HG03066 (cell line): ENCODE results near the gene DACH1.

Experiments
- ATAC-seq: cut with Tn5 transposase; IDR thresholded peaks from one replicate; pipeline ENCODE4 v1.9.1; 2021; ENCODE audit warnings: low read depth; ENCODE audit not compliant: unreplicated experiment

The DACH1 gene

DNA sequence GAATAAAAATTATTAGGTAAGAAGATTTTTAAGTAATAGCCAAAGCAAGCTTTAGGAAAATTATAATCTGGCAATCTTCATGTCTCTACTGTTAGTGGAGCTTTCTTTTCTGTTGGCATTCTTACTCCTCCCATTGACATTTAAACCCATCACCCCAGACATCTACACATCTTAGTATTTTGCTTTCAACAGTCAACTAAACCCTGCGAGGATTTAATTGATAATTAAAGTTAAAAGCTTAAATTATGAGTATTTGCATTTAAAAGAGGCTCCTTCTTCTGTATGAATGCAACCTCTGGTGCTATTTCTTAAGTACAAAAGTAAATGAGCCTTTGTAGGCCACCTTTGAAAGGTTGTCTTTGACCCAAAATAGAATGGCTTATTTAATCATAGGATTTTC, 148.1 kb downstream of the DACH1 start:
- no peak for ATAC-seq

DNA sequence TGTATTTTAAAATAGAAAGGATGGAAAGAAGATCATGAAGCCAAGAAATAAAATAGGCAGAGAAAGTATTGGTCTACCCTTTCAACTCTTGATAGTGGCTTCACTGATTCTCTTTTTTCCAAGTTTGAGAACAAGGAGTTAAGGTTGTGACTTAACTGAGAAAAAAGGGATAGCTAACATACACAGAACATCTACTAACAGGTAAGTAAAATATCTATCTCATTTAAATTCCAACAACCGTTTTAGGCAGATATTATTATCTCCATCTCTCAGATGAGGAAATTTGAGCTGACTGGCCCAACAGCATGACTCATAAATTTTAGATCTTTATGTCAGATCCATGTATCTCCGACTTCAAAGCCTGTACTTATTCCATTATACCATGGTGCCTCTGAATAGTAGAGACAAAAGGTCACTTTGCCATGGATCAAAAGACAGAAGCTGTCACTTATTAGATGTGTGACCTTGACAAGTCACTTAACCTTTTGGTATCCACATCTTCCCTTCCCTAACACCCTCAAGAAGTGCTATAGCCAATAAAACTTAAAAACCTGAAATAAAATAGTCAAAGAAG, 152.1 kb downstream of the DACH1 start:
- no peak for ATAC-seq

DNA sequence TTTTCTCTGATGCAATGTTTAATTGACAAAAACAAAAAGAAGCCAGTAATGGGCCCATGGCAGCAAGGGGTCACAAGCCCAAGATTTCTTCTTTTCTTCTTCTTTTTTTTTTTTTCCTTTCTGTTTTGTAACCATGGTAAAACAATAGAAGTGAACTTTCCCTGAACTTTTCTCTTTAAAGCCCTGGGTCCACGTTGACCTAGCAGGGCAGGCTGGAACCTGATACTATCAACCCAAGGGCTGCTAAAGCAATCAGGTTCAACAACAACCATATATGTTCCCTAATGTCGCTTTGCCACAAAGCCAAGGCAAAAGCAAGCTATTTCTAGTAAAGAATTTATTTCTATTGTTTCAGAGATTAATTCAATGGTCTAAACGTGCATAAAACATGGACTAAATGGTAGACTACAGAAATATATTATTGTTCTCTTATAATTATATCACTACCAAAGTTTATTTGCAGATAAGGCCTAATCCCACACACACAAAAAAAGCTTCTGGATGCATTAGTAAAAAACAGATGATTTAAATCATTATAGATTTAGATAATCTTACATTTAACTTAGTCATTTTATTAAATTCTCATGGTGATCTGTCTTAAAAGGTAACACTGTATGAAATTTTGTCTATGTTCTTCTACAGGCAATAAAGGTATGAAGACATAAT, 153.9 kb downstream of the DACH1 start:
- ATAC-seq, result no peak

DNA sequence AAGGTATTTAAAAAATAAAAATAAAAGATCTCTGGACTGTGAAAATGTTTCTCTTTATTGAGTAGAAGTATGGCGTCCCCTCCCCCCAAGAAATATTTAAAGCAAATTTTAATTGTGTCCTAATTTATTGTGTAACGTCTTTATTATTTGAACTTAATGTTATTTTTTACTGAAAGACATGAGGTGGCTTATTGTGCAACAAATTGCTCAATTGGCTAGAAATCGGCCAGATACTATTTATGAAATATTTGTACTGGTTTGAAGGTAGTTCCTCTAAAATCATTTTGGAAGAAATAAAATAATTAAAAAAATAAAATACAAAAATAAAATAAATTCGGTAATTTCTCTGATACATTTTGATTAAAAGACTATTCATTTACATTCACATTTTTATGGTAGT, 162.3 kb downstream of the DACH1 start:
- no peak for ATAC-seq

DNA sequence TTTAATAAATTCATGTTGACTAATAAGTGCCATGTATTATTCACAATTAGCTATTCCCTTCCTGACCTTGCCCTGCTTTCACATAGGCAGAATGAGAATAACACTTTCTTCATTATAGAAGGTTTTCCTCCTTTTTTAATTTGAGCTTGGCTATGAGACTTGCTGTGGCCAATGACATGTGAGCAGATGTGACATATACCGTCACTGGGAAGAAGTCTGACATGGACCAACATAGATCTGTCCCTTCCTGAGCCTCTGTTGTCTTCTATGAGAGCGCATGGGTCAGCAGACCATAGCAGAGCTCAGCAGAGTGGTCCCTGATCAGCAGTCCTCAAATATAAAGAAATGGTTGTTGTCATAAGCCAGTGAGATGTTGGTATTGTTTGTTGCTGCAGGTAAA, 163.9 kb downstream of the DACH1 start:
- no peak for ATAC-seq

DNA sequence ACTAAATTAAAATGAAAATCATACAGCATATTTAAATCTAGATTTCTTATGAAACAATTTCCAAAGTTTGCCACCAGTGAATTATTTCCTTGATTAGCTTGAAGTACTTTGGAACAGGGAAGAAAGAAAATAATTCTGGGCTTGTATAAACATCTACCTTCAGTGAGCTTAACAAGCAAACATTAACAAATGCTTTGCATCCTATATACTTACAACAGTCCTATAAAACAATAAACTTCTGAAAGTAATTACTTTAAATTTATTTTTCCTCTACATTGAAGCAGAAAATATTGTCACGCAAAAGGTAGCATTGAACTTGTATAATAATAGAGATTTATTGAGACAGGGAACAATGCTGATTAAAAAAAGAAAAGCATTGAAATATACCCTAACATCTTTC, 164.8 kb downstream of the DACH1 start:
- no peak for ATAC-seq

DNA sequence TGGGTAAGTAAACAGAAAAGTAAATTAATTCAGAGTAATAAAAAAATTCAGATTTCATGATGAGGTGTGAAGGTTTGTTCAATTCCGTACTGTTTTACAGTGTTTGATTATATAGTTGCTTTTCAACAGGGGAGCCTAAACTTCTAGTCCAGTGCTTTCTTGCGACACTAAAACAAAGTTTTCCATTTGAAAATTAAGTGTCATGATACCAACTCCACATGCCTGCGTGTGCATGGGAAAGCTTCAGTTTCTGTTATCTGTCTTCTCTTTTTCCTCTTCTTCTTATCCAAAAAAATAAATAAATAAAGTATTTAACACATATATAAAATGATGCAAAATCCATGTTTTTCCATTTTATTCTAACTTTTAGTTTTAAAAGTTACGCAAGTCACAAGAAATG, 165.3 kb downstream of the DACH1 start:
- no peak for ATAC-seq

DNA sequence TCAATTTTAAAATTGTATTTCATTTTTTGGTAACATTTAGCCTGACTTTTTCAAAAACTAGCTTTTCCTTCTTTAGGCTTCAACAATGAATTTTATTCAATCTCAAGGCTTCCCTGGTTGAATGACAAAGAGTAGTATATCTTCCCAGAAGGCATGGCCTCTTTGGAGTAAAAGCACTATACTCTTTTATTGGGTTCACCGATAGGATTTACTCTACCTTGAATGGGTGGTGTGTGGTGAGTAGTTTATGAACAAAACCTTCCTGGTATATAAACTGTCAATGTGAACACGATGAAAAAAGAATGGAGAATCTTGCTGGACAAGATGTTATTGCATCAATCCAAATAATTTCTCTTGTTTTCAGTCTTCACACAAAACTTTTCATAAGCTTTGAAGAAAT, 167.7 kb downstream of the DACH1 start:
- no peak for ATAC-seq

DNA sequence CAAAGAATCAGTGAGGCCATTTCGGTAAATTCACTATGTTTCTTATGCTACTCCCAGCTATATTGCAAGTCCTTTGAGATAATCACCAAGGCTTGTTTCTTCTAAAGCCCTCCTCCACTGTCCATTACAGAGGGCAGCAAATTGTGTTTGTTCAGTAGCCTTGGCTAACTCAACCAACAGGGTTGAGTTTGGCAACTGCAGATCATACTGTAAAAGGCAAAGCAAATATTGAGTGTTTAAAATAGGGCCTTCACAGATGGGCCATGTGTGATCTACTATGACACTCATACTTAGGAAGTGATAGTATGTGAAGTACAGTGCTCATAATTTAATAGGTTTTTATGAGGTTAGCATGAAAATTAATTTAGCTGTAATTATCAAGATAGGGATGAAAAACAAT, 171.3 kb downstream of the DACH1 start:
- ATAC-seq, result no peak

DNA sequence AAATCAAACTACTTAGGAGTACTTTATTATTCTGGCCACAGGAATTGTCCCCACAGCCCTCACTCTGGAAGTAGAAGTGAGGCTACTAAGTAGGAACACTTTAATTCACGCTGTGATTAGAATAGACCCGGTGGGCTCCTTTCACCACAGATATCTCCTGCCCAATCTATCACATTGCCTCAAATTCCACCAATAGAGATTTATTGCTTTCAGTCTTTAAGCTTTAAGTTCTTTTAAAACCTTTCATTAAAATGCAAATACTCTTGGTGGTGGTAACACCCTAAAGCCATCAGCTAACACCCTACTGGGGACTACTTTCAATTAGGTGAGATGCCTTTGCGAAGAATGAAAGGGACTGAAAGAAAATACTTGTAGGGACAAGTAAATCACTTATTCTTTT, 181.9 kb downstream of the DACH1 start:
- no peak for ATAC-seq

DNA sequence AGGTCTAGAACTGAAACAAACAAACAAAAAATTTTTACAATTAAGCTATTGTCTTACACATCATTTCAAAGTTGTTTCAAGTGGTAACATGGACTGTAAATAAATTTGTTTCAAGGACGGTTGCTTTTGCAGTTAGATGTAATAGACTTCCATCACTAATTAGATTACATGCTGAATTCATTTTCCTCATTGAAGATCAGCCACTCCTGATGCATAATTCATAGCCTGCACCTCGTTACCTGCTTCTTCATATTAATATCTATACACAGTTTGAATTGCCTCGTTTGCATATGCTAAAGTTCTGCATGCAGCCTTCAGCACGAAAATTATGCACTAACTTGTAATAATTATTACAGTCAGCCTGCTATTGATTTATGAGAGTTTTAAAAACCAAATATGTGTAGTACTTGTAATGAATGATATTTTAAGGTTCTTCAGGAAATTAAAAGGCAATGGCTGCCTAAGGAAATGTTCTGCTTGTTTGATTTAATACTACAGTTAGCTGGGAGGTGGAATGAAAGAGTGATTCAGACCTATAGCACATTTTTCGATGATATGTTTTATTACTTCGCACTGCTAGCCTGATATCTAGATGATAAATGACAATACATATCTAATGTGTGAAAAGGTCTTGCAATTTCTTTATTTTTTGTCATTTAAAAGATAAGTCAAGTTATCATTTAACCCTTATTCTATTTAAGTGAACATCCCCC, 184.9 kb downstream of the DACH1 start:
- ATAC-seq, result no peak

DNA sequence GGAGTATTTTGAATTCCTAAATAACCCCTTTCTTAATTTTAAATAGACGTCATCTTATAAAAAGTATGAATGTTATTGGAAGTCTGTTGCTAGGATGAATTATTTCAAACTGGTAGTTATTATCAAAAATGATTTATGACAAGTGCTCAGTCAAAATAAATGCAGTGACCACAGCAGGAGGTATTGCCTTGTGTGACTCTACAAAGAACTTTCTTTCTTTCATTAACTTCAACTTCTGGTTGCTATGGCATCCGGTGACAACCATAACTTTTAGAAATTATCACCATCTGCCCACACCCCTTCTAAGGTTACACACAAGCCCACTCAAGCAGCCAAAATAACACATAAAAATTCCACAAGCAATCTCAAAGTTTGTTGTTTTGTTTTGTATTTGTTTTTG, 189.9 kb downstream of the DACH1 start:
- no peak for ATAC-seq

DNA sequence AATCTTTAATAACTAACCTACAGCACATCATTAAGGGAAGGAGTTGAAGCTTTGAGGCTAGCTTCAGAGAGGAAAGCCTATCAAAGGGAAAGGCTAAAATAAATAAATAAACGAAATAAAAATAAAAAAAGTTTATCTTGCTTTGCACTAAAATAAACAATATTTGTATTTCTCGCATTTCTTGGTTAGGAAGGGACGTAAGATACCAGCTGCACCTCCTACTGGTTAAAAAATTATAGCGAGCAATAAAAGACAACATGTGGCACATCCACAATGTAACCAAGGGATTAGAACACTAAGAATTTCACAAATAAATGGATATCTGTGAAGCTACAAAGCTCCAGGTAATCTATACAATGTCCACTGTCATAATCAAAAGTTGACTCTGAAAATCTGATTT, 194.5 kb downstream of the DACH1 start:
- ATAC-seq, result no peak

DNA sequence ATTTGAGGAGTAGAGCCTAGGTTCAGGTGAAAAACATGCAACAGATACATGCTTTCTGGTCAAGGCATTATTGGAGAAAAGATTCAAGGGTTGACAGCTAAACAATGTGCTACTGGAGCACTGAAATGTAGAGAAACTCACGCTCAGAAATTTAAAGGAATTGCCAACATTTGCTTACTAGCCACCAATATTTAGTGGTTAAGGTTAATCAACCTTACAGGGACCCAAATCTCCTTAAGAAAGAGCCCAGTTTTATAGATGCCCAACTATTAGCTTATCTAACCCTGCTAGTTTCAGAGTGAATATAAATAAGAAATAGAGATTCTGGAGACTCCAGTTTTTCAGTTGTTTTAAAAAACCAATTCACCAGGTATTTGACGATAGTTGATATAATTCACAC, 203.6 kb downstream of the DACH1 start:
- ATAC-seq, result no peak

DNA sequence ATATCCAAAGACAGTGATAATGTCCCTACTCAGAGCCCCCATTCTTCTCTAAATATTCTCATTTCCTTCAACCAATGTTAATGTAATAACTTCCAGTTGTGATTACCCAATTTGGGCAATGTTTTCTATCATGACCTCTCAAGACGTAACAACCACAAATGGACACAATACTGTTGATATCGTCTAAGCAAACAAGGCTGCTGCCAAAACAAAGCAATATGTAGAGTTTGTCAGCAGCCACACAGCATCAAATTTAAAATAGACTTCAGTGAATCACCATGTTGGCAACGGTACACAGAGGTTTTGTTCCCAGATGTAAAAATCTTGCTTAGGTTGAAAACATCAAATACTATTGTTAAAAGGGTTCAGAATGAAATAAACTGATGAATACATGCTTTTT, 205.1 kb downstream of the DACH1 start:
- no peak for ATAC-seq

DNA sequence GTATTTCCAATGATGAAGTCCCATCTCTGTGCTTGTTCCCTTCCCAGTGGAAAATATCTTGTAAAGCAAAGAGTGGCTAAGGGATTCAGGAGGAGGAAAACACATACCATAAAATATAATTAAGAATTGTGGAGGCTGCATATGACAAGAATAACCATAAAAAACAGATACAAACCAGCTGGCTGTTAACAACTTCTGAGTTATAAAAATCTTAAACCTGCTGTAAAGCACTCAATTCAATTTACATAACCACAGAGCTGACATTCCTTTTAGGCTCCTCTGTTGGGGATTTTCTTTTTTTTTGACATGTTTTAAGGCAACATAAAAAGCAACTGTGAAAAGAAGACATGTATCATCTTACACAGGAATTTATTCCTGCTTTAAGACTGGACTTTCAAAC, 207.6 kb downstream of the DACH1 start:
- no peak for ATAC-seq

DNA sequence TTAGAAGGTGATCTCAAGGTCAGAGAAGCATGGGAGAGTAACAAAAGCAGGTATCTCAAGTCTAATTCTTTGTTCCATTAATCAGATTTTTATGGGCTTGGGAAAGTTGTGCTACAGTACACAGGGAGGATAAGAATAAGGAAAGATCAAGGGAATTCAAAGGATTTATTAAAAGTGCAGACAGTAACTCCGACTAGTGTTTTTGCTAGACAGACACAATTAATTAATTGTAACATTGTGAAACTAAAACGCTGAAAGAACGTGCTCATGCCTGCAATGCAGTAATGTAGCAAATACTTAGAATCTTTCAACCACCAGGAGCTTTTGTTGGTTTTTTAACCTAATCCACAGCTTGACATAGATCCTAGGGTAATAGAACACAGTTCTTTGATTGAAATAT, 221.5 kb downstream of the DACH1 start:
- no peak for ATAC-seq

DNA sequence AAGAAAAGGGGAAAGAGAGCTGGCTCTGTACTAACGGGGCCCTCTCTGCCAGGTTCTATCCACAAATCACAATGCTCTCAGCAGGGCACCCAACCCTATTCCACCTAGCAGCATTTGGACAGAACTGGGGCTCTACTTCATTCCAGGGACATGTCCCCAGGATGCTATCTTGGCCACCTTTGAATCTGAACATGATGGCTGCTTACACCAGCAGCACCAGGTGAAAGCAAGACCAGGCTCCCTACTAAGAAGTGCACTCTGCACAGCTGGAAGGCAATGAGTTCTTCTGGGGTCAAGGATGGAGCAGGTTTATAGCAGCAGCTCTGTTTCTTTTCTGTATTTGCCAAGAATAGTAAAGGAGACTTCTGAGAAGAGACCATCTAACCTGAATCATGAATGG, 222.4 kb downstream of the DACH1 start:
- ATAC-seq, result no peak

DNA sequence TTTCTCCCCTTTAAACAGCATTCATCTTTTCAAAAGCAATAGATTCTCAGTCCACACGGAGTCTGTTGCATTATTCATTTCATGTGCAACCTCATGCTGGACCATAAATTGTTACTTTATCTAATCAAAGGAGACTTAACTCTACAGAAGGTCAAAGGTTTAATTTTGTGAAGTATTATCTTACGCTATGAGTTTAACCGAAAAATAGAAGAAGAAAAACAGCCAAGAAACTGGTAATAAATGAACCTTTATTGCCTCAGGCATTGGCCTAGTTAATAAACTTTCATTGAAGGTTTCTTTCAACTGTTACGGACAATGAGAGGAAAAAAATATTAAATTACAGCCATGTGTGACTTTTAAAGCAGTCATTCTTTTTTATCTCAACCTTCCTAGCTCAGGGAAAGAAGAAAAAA, 223.6 kb downstream of the DACH1 start:
- ATAC-seq, result no peak

DNA sequence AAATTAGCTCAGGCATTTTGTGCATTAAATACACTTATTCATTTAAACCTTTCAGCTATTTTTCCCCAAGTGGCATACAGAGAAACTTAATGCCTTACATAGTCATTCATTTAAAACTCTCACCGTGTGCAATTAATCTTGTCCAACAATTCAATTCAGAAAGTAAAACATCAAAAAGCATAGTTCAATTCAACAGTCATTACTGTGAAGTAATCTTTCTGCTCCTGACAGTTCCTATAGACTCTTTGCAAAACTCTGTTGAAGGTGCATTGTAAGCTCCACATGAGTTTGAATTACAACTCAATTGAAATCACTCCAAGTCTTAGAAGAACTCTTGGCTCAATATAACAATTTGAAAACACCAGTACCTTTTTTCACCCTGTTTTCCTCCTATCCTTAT, 228.3 kb downstream of the DACH1 start:
- ATAC-seq, result no peak

DNA sequence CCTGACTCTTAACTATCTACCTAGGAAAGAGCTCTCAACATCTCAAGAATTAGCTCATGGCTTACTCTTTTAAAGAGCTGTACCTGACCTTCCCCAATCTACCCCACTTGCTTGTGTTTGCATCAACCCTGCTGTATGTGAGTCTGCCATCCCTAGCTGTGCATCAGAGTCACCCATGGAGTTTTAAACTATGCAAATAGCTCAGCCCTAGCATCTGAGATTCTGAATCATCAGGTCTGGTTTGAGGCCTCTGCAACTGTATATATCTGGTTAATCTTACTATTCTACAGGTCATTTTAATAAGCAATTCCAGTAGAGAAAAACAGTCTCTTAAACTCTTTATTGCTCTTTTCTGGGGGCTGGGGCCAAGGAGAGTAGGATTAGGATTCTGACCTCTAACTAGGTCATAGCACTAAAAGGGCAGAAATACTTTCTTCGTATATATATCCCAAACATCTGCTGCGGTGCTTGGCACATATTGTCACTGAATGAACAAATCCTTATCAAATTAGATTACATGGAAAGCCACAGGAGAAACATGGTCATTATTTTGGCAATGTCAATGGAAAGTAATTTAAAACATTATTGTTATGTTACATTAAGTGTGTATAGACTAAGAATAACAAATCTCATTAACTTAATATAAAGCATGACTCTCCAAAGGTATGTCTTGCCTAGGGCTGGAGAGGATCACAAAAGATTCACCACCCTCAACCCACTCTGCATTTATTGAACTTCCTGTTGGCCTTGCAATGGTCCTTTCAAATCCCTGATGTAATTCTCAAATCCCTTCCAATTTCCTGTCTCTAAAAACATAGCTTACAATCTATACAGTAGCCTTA, 232.2 kb downstream of the DACH1 start:
- ATAC-seq, result no peak
